Endodermal cell (in vitro differentiated cells): ENCODE data around the gene TMEM209. TPM values are rescaled to one million over a fixed set of nuclear protein-coding genes. Genes with fewer than 3 reads are reported as not detected.

Source experiments
- DNase-seq: peaks from one replicate; pipeline ENCODE4 v3.0.0-alpha.2; 2017
- H3K27ac ChIP-seq: 2 replicates; pipeline ENCODE4 v1.5.1; 2013; ENCODE audit warnings: mild to moderate bottlenecking, low read depth, low read length, moderate library complexity
- H3K27me3 ChIP-seq: 2 replicates; pipeline ENCODE4 v1.6.1; 2013; ENCODE audit warnings: mild to moderate bottlenecking, low read length, moderate library complexity; ENCODE audit not compliant: insufficient read depth, control insufficient read depth, poor library complexity, severe bottlenecking
- H3K36me3 ChIP-seq: 2 replicates; pipeline ENCODE4 v1.7.0; 2013; ENCODE audit warnings: mild to moderate bottlenecking, low read length, moderate library complexity; ENCODE audit not compliant: control insufficient read depth, insufficient read depth
- H3K4me1 ChIP-seq: one replicate; pipeline ENCODE4 v1.7.0; 2013; ENCODE audit warnings: low read length; ENCODE audit not compliant: control insufficient read depth, insufficient read depth
- H3K4me3 ChIP-seq: 2 replicates; pipeline ENCODE4 v1.5.1; 2013; ENCODE audit warnings: mild to moderate bottlenecking, low read length, moderate library complexity
- H3K9ac ChIP-seq: 2 replicates; pipeline ENCODE4 v1.6.1; 2013; ENCODE audit warnings: mild to moderate bottlenecking, low read length, moderate library complexity; ENCODE audit not compliant: poor library complexity, severe bottlenecking; ENCODE audit errors: extremely low read depth
- H3K9me3 ChIP-seq: 2 replicates; pipeline ENCODE4 v1.6.1; 2013; ENCODE audit warnings: mild to moderate bottlenecking, low read length, moderate library complexity; ENCODE audit not compliant: control insufficient read depth
- H3K27ac Mint-ChIP-seq: 2 replicates; pipeline ENCODE4 v1.8.0; 2020; ENCODE audit warnings: mixed read lengths
- H3K27me3 Mint-ChIP-seq: 2 replicates; pipeline ENCODE4 v1.8.0; 2021; ENCODE audit warnings: mild to moderate bottlenecking, mixed read lengths; ENCODE audit not compliant: insufficient read depth
- H3K36me3 Mint-ChIP-seq: 2 replicates; pipeline ENCODE4 v1.8.0; 2020; ENCODE audit warnings: low read depth, mixed read lengths
- H3K4me1 Mint-ChIP-seq: 2 replicates; pipeline ENCODE4 v1.8.0; 2020; ENCODE audit warnings: mixed read lengths
- H3K4me3 Mint-ChIP-seq: 2 replicates; pipeline ENCODE4 v1.8.0; 2020; ENCODE audit warnings: mild to moderate bottlenecking, moderate library complexity, mixed read lengths
- H3K9me3 Mint-ChIP-seq: 2 replicates; pipeline ENCODE4 v1.8.0; 2020; ENCODE audit warnings: mild to moderate bottlenecking, mixed read lengths
- WGBS, 2 experiments: methylation state at CpG; one replicate each; pipeline versions ENCODE4 v1.1.5 to v1.1.7; 2013; ENCODE audit warnings: missing lambda C conversion rate in 2 of 2, mixed read lengths in 1 of 2; ENCODE audit not compliant: insufficient coverage in 1 of 2, insufficient read length in 1 of 2; 5-methylcytosine and 5-hydroxymethylcytosine counted together
- total RNA-seq, 2 donors: library from RNA; stranded (reverse); fragmentation: NEBNext Ultra II Directional in 1 of 2; extraction: Animal tissue kit (Norgen Biotek cat#: 25700) in 1 of 2; gene quantifications; 2 replicates in 1 of 2; 3 replicates in 1 of 2; pipeline ENCODE4 v1.2.1, GENCODE V29; 2021
- TF ChIP-seq, protein P1 (sequence below): fragments of 200-600 bp; sonication (generic); conservative IDR thresholded peaks from 2 replicates; pipeline ENCODE4 v1.5.0; 2021; ENCODE audit warnings: antibody characterized with exemption, mild to moderate bottlenecking

TMEM209 gene
- total RNA-seq, 2 donors from 2014 or later = 30.9 to 37.9 TPM

DNA sequence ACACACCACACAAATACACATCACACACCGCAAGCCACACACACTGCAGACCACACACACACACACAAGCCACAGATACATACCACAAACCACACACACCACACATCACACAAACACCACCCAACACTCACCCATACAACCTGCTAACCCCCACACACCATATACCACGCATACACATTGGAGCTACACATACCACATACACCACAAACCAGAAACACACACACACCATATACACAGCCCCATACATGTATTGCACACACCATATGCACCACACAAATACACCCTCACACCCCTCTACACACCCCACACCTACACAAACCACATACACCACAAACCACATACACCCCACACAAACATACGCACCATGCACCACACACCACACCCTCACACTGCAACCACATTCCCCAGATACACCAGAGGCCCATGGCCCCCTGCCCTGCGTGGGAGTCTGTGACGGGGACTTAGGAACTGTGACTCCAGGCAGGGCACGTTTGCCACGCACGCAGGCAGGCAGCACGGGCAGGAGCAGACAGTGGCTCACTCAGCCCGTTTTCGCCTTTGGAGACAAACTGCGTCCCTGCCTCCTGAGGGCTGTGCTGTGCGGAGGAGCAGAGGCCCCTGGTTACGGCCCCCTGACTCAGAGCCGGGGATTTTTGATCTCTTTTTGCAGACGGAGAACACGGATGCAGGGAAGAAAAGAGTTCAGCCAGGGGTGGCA lies 52.6 kb downstream of the TMEM209 start:
- DNase-seq = no peak
- Histone ChIP-seq H3K27ac (peak overlapping the region; percentile 53), H3K4me1 (no peaks in the 10 kb centered on the region), H3K4me3 (no peak overlapping the region), H3K27me3 (no peaks in the 10 kb centered on the region), H3K9ac (no peak overlapping the region), H3K9me3 (peaks cover 4% of the 10 kb centered on the region), H3K36me3 (no peaks in the 10 kb centered on the region)
- no peaks in the 10 kb centered on the region for H3K27me3 Mint-ChIP-seq
- H3K9me3 Mint-ChIP-seq = peaks cover 14% of the 10 kb centered on the region
- WGBS, 2 experiments = 93 to 94% methylated on average over 9 to 17 of the region's 17 CpGs
- no peaks in the 10 kb centered on the region for H3K4me1 Mint-ChIP-seq
- H3K36me3 Mint-ChIP-seq = peaks cover 11% of the 10 kb centered on the region
- TF ChIP-seq, protein P1, sequence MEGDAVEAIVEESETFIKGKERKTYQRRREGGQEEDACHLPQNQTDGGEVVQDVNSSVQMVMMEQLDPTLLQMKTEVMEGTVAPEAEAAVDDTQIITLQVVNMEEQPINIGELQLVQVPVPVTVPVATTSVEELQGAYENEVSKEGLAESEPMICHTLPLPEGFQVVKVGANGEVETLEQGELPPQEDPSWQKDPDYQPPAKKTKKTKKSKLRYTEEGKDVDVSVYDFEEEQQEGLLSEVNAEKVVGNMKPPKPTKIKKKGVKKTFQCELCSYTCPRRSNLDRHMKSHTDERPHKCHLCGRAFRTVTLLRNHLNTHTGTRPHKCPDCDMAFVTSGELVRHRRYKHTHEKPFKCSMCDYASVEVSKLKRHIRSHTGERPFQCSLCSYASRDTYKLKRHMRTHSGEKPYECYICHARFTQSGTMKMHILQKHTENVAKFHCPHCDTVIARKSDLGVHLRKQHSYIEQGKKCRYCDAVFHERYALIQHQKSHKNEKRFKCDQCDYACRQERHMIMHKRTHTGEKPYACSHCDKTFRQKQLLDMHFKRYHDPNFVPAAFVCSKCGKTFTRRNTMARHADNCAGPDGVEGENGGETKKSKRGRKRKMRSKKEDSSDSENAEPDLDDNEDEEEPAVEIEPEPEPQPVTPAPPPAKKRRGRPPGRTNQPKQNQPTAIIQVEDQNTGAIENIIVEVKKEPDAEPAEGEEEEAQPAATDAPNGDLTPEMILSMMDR = no peak
- no peak overlapping the region for H3K4me3 Mint-ChIP-seq
- no peak overlapping the region for H3K27ac Mint-ChIP-seq

DNA sequence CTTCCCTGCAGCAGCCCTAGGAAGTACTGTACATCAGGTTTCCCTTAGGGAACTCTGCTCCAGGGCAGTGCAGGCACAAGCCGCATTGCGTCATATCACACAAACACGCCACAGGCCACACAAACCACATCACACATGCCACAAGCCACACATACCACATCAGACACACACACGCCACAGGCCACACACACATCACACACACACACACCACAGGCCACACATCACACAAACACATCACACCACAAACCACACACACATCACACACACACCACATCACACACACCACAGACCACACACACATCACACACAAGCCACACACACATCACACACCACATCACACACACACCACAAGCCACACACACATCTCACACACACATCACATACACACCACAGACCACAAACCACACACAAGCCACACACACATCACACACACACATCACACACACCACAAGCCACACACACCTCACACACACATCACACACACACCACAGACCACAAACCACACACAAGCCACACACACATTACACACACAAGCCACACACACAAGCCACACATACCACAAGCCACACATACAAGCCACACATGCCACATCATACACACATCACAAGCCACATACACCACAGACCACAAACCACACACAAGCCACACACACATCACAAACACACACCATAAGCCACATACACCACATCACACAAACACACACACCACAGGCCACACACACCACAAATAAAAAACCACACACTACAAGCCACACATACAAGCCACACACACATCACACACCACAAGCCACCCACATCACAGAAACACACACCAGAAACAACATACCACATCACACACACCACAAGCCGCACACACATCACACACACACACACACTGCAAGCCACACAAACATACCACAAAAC lies 53.4 kb downstream of the TMEM209 start:
- no peak overlapping the region for H3K4me3 Mint-ChIP-seq
- no peak overlapping the region for H3K27ac Mint-ChIP-seq
- 95 to 96% methylated on average over 4 to 5 of the region's 5 CpGs for WGBS, 2 experiments
- Histone ChIP-seq H3K36me3 (no peaks in the 10 kb centered on the region), H3K27ac (no peak overlapping the region), H3K9me3 (peaks cover 4% of the 10 kb centered on the region), H3K4me1 (no peaks in the 10 kb centered on the region), H3K27me3 (no peaks in the 10 kb centered on the region), H3K4me3 (no peak overlapping the region), H3K9ac (no peak overlapping the region)
- H3K36me3 Mint-ChIP-seq = peaks cover 5% of the 10 kb centered on the region
- DNase-seq = no peak
- no peaks in the 10 kb centered on the region for H3K4me1 Mint-ChIP-seq
- TF ChIP-seq, protein P1 = no peak
- H3K9me3 Mint-ChIP-seq = peaks cover 12% of the 10 kb centered on the region
- H3K27me3 Mint-ChIP-seq = no peaks in the 10 kb centered on the region

DNA sequence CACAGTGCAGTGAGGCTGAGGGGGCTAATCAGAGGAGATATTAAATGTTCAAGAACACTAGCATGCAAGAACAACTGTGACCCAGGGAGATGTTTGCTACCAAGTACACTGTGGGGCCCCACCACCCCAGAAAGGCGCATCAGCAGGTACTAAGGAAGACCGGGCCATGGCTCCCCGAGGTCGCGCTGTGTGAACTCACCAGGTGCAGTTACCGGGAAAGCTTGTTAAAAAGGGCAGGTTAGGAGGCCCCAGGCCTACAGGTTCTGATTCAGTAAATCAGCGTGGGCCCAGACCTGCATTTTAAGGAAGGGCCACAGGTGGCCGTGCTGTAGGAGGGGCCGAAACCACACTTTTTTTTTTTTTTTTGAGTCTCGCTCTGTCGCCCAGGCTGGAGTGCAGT lies 54.6 kb downstream of the TMEM209 start:
- Mint-ChIP-seq H3K4me1 (no peaks in the 10 kb centered on the region), H3K9me3 (peaks cover 3% of the 10 kb centered on the region), H3K4me3 (no peak overlapping the region), H3K27me3 (no peaks in the 10 kb centered on the region), H3K27ac (no peak overlapping the region), H3K36me3 (no peaks in the 10 kb centered on the region)
- no peaks in the 10 kb centered on the region for H3K27me3 ChIP-seq
- no peak overlapping the region for H3K4me3 ChIP-seq
- H3K9me3 ChIP-seq = no peaks in the 10 kb centered on the region
- TF ChIP-seq, protein P1 = no peak
- peak; percentile 60 for DNase-seq
- 92 to 94% methylated on average over 8 to 11 of the region's 11 CpGs for WGBS, 2 experiments
- H3K9ac ChIP-seq = no peak overlapping the region
- no peaks in the 10 kb centered on the region for H3K36me3 ChIP-seq
- H3K4me1 ChIP-seq = no peaks in the 10 kb centered on the region
- no peak overlapping the region for H3K27ac ChIP-seq
